H1 (cell line): ENCODE data around the gene MSI2.

Experiments
- CHD1 ChIP-seq: IDR thresholded peaks from 2 replicates; pipeline ENCODE4 v1.6.1; 2012; ENCODE audit warnings: low read depth, low read length, improper control_type of control experiment
- EP300 ChIP-seq, 2 experiments: IDR thresholded peaks; 1 replicate in 1 of 2; 2 replicates in 1 of 2; pipeline ENCODE4 v1.6.1; 2011 to 2012; ENCODE audit warnings: low read depth in 2 of 2, low read length in 2 of 2, mild to moderate bottlenecking in 2 of 2, borderline replicate concordance in 1 of 2, inconsistent platforms in 1 of 2, moderate library complexity in 1 of 2
- FOSL1 ChIP-seq: IDR thresholded peaks from 2 replicates; pipeline ENCODE4 v1.6.1; 2011; ENCODE audit warnings: mild to moderate bottlenecking, low read depth, low read length, moderate library complexity; ENCODE audit not compliant: insufficient read depth
- POLR2A ChIP-seq, 2 experiments: IDR thresholded peaks; 1 replicate in 1 of 2; 2 replicates in 1 of 2; pipeline ENCODE4 v1.6.1; 2011; ENCODE audit warnings: low read depth in 2 of 2, low read length in 2 of 2, mild to moderate bottlenecking in 2 of 2; ENCODE audit errors: control extremely low read depth in 1 of 2
- RAD21 ChIP-seq, 2 experiments: IDR thresholded peaks in 1 of 2; conservative IDR thresholded peaks in 1 of 2; 2 replicates each; pipeline ENCODE4 v1.6.1; 2011; ENCODE audit warnings: low read depth in 2 of 2, low read length in 2 of 2, improper control_type of control experiment in 1 of 2, inconsistent platforms in 1 of 2, mild to moderate bottlenecking in 1 of 2, moderate library complexity in 1 of 2
- SAP30 ChIP-seq: fragments of 300-600 bp; sonication (generic); IDR thresholded peaks from 2 replicates; pipeline ENCODE4 v1.7.1; 2012; ENCODE audit warnings: low read length, moderate library complexity, mild to moderate bottlenecking, inconsistent platforms; ENCODE audit not compliant: insufficient read depth, insufficient replicate concordance
- SIN3A ChIP-seq, 2 experiments: IDR thresholded peaks in 1 of 2; conservative IDR thresholded peaks in 1 of 2; 2 replicates each; pipeline ENCODE4 v1.6.1; 2011 to 2012; ENCODE audit warnings: low read length in 2 of 2, improper control_type of control experiment in 1 of 2, low read depth in 1 of 2, mild to moderate bottlenecking in 1 of 2
- YY1 ChIP-seq: IDR thresholded peaks from 2 replicates; pipeline ENCODE4 v1.6.1; 2011; ENCODE audit warnings: low read depth, mild to moderate bottlenecking, low read length
- ZNF274 ChIP-seq: IDR thresholded peaks from 2 replicates; pipeline ENCODE4 v1.7.0; 2012; ENCODE audit warnings: low read length, borderline replicate concordance; ENCODE audit errors: extremely low read depth
- TF ChIP-seq, protein P1 (sequence below), 3 experiments: IDR thresholded peaks; 1 replicate in 2 of 3; 2 replicates in 1 of 3; pipeline versions ENCODE4 v1.5.1 to v1.6.1; 2011; ENCODE audit warnings: low read length in 3 of 3, mild to moderate bottlenecking in 3 of 3, inconsistent platforms in 2 of 3, low read depth in 1 of 3, moderate library complexity in 1 of 3; ENCODE audit not compliant: insufficient read depth in 1 of 3; ENCODE audit errors: control extremely low read depth in 1 of 3
- TF ChIP-seq, protein P2 (sequence below): IDR thresholded peaks from 2 replicates; pipeline ENCODE4 v1.6.1; 2012; ENCODE audit warnings: inconsistent platforms
- TF ChIP-seq, protein P3 (sequence below): IDR thresholded peaks from 2 replicates; pipeline ENCODE4 v1.6.1; 2011; ENCODE audit warnings: low read length, improper control_type of control experiment

DNA sequence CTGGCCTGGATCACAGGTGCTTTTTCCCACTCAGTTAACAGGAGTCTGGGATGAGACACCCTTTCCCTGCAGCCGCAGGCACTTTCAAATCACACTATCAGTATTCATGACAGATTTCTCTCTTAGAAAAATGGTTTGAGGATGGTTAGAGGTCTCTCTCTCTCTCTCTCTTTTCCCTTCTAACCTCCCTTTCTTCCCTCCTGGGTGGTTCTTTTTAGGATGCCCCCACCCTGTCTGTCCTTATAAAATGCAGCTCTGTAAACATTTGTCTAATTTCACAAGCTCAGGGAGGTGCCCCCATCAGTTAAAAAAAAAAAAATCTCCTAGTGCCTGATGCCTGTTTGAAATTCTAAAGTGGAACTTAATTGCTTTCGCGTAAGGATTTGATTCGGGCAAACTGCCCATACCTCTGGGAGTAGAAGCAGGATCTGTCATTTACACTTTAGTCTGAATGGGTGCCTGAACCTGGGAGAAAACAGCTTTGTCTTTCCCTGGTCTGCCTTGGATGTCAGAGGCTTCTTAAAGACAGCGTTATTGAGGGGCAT lies 329.9 kb downstream of the MSI2 start:
- TF ChIP-seq, protein P1, sequence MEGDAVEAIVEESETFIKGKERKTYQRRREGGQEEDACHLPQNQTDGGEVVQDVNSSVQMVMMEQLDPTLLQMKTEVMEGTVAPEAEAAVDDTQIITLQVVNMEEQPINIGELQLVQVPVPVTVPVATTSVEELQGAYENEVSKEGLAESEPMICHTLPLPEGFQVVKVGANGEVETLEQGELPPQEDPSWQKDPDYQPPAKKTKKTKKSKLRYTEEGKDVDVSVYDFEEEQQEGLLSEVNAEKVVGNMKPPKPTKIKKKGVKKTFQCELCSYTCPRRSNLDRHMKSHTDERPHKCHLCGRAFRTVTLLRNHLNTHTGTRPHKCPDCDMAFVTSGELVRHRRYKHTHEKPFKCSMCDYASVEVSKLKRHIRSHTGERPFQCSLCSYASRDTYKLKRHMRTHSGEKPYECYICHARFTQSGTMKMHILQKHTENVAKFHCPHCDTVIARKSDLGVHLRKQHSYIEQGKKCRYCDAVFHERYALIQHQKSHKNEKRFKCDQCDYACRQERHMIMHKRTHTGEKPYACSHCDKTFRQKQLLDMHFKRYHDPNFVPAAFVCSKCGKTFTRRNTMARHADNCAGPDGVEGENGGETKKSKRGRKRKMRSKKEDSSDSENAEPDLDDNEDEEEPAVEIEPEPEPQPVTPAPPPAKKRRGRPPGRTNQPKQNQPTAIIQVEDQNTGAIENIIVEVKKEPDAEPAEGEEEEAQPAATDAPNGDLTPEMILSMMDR (IDR thresholded peaks at IDR 0.05; ENCODE audit: control extremely low read depth in 1 of 3, insufficient read depth in 1 of 3, low read depth in 1 of 3, low read length in 3 of 3): no peak
- TF ChIP-seq RAD21 (IDR thresholded peaks at IDR 0.05 in 1 of 2, conservative IDR thresholded peaks at IDR 0.05 in 1 of 2; ENCODE audit: low read depth in 2 of 2, low read length in 2 of 2) (no peak), YY1 (no peak), POLR2A (IDR thresholded peaks at IDR 0.05; ENCODE audit: control extremely low read depth in 1 of 2, low read depth in 2 of 2, low read length in 2 of 2) (no peak), CHD1 (no peak), ZNF274 (no peak), EP300 (IDR thresholded peaks at IDR 0.05; ENCODE audit: borderline replicate concordance in 1 of 2, low read depth in 2 of 2, low read length in 2 of 2) (no peak), SAP30 (no peak), SIN3A (conservative IDR thresholded peaks at IDR 0.05 in 1 of 2, IDR thresholded peaks at IDR 0.05 in 1 of 2; ENCODE audit: low read depth in 1 of 2, low read length in 2 of 2) (no peak), FOSL1 (no peak)
- TF ChIP-seq, protein P2, sequence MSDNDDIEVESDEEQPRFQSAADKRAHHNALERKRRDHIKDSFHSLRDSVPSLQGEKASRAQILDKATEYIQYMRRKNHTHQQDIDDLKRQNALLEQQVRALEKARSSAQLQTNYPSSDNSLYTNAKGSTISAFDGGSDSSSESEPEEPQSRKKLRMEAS: no peak
- TF ChIP-seq, protein P3, sequence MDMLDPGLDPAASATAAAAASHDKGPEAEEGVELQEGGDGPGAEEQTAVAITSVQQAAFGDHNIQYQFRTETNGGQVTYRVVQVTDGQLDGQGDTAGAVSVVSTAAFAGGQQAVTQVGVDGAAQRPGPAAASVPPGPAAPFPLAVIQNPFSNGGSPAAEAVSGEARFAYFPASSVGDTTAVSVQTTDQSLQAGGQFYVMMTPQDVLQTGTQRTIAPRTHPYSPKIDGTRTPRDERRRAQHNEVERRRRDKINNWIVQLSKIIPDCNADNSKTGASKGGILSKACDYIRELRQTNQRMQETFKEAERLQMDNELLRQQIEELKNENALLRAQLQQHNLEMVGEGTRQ: no peak
